Effector memory CD8-positive, alpha-beta T cell (primary cell): ENCODE measurements around the gene PEX14.

Source experiments
- ATAC-seq: fragments of 150-1000 bp; cut with Tn5 transposase; replicated peaks from 2 replicates; pipeline ENCODE4 v1.10.0; 2021; ENCODE audit warnings: mild to moderate bottlenecking, moderate library complexity
- DNase-seq, 3 experiments: peaks; one replicate each; pipeline ENCODE4 v3.0.0; 2021
- H3K27ac Mint-ChIP-seq, 2 donors: one replicate each; pipeline ENCODE4 v1.8.0; 2022; ENCODE audit warnings: mild to moderate bottlenecking in 2 of 2, mixed read lengths in 2 of 2, moderate library complexity in 2 of 2
- H3K27me3 Mint-ChIP-seq, 2 donors: one replicate each; pipeline ENCODE4 v1.8.0; 2022; ENCODE audit warnings: mixed read lengths in 2 of 2
- H3K36me3 Mint-ChIP-seq: one replicate; pipeline ENCODE4 v1.8.0; 2022; ENCODE audit warnings: mild to moderate bottlenecking, moderate library complexity, mixed read lengths; ENCODE audit not compliant: insufficient read depth
- H3K4me1 Mint-ChIP-seq, 2 donors: one replicate each; pipeline ENCODE4 v1.8.0; 2022; ENCODE audit warnings: low read depth in 2 of 2, mixed read lengths in 2 of 2
- H3K4me3 Mint-ChIP-seq, 2 donors: one replicate each; pipeline ENCODE4 v1.8.0; 2022; ENCODE audit warnings: mild to moderate bottlenecking in 2 of 2, mixed read lengths in 2 of 2, moderate library complexity in 2 of 2
- H3K9me3 Mint-ChIP-seq, 2 donors: one replicate each; pipeline ENCODE4 v1.8.0; 2022; ENCODE audit warnings: mixed read lengths in 2 of 2

The PEX14 gene

GRCh38 chr1:10674700-10675609, 200.2 kb downstream of the PEX14 start:
- Mint-ChIP-seq H3K27me3 (no peaks in the 10 kb centered on the region), H3K36me3 (peaks cover 47% of the 10 kb centered on the region), H3K9me3 (no peaks in the 10 kb centered on the region), H3K4me3 (no peak overlapping the region), H3K4me1 (peaks cover 27 to 48% of the 10 kb centered on the region in 2 donors), H3K27ac (peak overlapping the region in 1 of 2 donors; percentile 75)
- ATAC-seq (no peak), DNase-seq (no peak)

- H3K27ac Mint-ChIP-seq: peak overlapping the region in 1 of 2 donors; percentile 75
- H3K9me3 Mint-ChIP-seq: no peaks in the 10 kb centered on the region
- ATAC-seq (no peak), DNase-seq (no peak)
- peaks cover 44% of the 10 kb centered on the region for H3K36me3 Mint-ChIP-seq
- H3K27me3 Mint-ChIP-seq: no peaks in the 10 kb centered on the region
- peaks cover 28 to 42% of the 10 kb centered on the region in 2 donors for H3K4me1 Mint-ChIP-seq
- H3K4me3 Mint-ChIP-seq: no peak overlapping the region
These were observed 201.1 kb downstream of the PEX14 start for GRCh38 chr1:10675813-10676212.

GRCh38 chr1:10676963-10677362, 202.2 kb downstream of the PEX14 start:
- H3K4me1 Mint-ChIP-seq: peaks cover 32 to 44% of the 10 kb centered on the region in 2 donors
- ATAC-seq (no peak), DNase-seq (no peak)
- H3K4me3 Mint-ChIP-seq: no peak overlapping the region
- peaks cover 42% of the 10 kb centered on the region for H3K36me3 Mint-ChIP-seq
- H3K27ac Mint-ChIP-seq: peak overlapping the region; percentile 75 to 92
- no peaks in the 10 kb centered on the region for H3K27me3 Mint-ChIP-seq
- H3K9me3 Mint-ChIP-seq: no peaks in the 10 kb centered on the region

GRCh38 chr1:10677491-10678391, 203.0 kb downstream of the PEX14 start:
- Mint-ChIP-seq H3K27me3 (no peaks in the 10 kb centered on the region), H3K9me3 (no peaks in the 10 kb centered on the region), H3K4me1 (peaks cover 35 to 44% of the 10 kb centered on the region in 2 donors), H3K36me3 (peaks cover 42% of the 10 kb centered on the region), H3K4me3 (peak overlapping the region in 1 of 2 donors; percentile 17), H3K27ac (peak overlapping the region; percentile 75 to 92)
- no peak for DNase-seq
- no peak for ATAC-seq

- H3K27me3 Mint-ChIP-seq: no peaks in the 10 kb centered on the region
- no peak overlapping the region for H3K27ac Mint-ChIP-seq
- DNase-seq (no peak), ATAC-seq (no peak)
- peaks cover 41% of the 10 kb centered on the region for H3K36me3 Mint-ChIP-seq
- no peaks in the 10 kb centered on the region for H3K9me3 Mint-ChIP-seq
- peaks cover 39 to 49% of the 10 kb centered on the region in 2 donors for H3K4me1 Mint-ChIP-seq
- no peak overlapping the region for H3K4me3 Mint-ChIP-seq
These were observed 203.7 kb downstream of the PEX14 start for GRCh38 chr1:10678402-10678801.

GRCh38 chr1:10678852-10679251, 204.1 kb downstream of the PEX14 start:
- DNase-seq (no peak), ATAC-seq (no peak)
- H3K4me3 Mint-ChIP-seq: no peak overlapping the region
- H3K27me3 Mint-ChIP-seq: no peaks in the 10 kb centered on the region
- peaks cover 43% of the 10 kb centered on the region for H3K36me3 Mint-ChIP-seq
- peaks cover 42 to 54% of the 10 kb centered on the region in 2 donors for H3K4me1 Mint-ChIP-seq
- H3K9me3 Mint-ChIP-seq: no peaks in the 10 kb centered on the region
- peak overlapping the region in 1 of 2 donors; percentile 31 for H3K27ac Mint-ChIP-seq

- no peak for ATAC-seq
- no peak for DNase-seq
- Mint-ChIP-seq H3K9me3 (no peaks in the 10 kb centered on the region), H3K36me3 (peaks cover 46% of the 10 kb centered on the region), H3K4me1 (peaks cover 43 to 57% of the 10 kb centered on the region in 2 donors), H3K4me3 (peak overlapping the region in 1 of 2 donors; percentile 29), H3K27me3 (no peaks in the 10 kb centered on the region), H3K27ac (peak overlapping the region; percentile 31 to 38)
These were observed 204.9 kb downstream of the PEX14 start for GRCh38 chr1:10679496-10680220.
